ENCODE data around the gene MYCBP.
"Not testable (repeated sequence)": the region's sequence is repeated elsewhere in the genome, so short reads cannot be mapped to it uniquely, and the experiment has no call there.

GRCh38 chr1:38836316-38836715, 36.8 kb downstream of the MYCBP start:
- TF ChIP-seq, protein P1, sequence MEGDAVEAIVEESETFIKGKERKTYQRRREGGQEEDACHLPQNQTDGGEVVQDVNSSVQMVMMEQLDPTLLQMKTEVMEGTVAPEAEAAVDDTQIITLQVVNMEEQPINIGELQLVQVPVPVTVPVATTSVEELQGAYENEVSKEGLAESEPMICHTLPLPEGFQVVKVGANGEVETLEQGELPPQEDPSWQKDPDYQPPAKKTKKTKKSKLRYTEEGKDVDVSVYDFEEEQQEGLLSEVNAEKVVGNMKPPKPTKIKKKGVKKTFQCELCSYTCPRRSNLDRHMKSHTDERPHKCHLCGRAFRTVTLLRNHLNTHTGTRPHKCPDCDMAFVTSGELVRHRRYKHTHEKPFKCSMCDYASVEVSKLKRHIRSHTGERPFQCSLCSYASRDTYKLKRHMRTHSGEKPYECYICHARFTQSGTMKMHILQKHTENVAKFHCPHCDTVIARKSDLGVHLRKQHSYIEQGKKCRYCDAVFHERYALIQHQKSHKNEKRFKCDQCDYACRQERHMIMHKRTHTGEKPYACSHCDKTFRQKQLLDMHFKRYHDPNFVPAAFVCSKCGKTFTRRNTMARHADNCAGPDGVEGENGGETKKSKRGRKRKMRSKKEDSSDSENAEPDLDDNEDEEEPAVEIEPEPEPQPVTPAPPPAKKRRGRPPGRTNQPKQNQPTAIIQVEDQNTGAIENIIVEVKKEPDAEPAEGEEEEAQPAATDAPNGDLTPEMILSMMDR (IDR thresholded peaks at IDR 0.05) = not testable (repeated sequence)
- not testable (repeated sequence) for TF ChIP-seq POLR2AphosphoS5, POLR2A (IDR thresholded peaks at IDR 0.05)
